Fibroblast of skin of left biceps (primary cell): ENCODE measurements around the gene TTC12.

ENCODE experiments used
- DNase-seq, 2 experiments: peaks; one replicate each; pipeline ENCODE4 v3.0.0-alpha.2; 2013; ENCODE audit warnings: low read depth in 2 of 2

TTC12 gene

DNA sequence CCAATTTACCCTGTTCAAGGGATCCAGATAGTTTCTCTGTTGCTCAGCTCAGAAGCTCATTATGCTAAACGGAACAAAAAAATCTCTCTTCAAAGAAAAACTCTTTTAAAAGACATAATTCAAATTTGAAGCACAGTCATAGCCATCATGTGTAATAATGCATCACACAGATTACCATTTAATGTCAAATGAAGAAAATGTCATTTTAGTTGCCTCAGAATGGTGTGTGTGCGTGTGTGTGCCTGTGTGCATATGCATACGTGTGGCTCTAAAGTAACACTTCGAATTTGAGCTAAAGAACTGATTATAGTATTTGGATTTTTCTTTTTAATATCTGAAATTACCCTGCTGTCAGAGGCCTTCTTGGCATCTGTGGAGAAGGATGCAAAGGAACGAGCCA lies 9.9 kb downstream of the TTC12 start:
- no peak for DNase-seq

DNA sequence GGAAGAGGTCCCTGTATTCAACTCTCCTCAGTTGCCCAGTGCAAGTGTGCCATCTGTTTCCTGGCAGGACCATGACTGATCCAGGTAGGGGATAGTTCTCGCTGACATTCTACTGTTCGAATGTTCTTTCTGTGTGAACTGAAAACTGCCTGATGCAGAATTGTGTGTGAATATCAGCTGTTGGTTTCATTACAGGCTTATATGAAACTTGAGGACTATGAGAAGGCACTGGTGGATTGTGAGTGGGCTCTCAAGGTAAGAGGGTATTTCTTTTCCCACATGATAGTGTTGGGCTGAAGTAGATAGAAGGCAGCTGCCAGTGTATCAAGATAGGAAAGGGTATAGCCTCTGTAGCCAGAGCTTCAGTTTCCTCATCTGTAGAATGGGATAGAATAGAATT lies 15.3 kb downstream of the TTC12 start:
- no peak for DNase-seq

DNA sequence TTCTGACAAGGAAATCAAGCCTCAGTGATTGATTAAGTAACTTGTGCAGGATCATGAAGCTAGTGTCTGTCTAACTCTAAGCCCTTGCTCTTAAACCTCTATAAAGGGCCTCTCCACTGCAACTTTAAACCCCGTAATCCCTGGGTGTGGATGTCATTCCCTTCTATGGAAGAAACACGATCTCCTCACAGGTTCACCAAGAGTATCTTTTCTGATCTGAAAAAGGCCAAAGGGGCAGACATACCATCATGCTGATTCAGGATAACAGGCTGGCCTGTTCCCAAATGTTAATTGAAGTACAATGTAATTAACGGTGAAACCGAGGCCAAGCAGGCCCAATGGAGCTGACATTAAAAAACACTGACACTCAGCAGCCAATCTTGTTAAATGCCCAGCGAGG lies 17.1 kb downstream of the TTC12 start:
- DNase-seq, result no peak

DNA sequence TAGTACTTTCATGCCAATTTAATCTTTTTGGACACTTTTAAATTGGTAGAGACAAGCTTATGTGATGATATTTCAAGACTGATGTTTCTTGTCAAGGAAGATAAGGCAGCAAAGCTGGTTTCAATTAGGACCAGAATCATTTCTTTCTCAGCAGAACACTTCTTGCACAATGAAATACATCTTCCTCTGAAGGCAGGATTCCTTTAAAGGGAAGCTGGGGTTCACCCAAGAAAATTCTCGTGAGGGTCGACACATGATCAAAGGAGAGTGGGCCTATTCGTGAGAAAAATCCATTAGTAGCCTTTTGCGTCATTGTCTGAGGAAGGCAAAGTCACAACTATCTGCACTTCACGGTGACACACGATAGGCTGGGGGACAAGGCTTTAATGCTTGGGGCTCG lies 17.6 kb downstream of the TTC12 start:
- DNase-seq, result peak; percentile 12 to 17

DNA sequence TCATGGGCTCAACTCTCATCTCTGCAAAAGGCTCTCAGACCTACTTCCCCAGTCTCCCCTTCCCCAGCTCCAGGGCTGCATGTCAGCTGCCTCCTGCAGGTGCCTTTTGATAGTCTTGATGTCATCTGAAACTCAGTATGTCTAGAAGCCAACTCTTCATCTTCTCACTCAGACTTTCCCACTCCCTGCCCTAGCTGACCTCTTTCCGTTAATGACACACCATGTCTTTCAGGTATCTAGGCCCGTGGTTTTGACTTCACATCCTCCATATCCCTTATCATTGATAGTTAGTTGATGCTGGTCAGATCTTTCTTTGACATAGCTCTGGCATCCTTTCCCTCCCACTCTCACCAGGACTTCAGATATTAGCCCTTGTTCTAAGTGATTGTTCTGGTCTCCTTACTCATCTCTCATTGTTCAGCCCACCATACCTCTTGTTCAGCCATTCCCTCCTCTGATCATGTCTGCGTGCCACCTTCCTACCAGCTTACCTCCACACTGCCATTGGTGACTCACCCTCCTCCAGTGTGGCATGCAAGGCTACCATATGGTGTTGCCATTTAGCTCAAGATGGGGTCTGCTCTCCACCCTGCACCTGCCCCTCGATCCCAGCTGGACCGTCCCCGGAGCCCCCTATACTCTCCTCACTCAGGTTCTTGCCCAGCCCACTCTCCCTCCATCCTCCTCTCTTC lies 18.4 kb downstream of the TTC12 start:
- DNase-seq, result no peak

DNA sequence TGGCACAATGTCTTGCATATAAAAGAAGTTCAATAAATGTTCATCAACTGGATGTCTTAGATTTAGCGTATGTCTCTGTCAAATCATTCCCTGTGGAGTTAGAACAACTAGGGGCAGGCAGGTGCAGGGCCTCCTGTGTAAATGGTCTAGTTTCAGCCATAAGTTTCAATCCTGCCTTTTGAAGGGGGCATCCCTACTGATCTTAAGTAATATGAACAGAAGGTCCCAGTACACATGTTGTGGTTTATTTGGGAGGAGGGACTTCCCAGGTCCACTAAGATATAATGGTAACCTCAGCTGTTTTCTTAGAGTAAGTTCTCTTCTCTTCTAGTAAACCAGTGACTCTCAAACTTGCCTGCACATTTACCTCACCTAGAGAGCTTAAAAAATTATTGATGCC lies 19.8 kb downstream of the TTC12 start:
- no peak for DNase-seq

DNA sequence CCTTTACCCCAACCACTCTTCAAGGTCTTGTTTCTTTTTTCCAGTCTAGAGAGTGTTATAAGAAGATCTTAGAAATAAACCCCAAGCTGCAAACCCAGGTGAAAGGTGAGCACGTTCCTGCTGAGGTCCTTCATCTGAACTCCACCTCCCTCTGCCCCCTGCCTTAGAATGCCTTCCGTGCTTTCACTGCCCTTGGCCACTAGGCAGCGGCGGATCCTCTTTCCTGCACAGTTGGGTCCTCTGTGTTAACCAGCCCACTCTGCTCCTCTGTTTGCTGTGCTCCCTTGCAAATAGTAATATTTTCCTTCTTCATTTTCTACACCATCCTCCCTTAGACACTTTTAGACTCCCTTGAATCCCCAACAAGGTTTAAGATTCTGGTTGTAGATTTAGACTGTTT lies 24.3 kb downstream of the TTC12 start:
- DNase-seq, result no peak

DNA sequence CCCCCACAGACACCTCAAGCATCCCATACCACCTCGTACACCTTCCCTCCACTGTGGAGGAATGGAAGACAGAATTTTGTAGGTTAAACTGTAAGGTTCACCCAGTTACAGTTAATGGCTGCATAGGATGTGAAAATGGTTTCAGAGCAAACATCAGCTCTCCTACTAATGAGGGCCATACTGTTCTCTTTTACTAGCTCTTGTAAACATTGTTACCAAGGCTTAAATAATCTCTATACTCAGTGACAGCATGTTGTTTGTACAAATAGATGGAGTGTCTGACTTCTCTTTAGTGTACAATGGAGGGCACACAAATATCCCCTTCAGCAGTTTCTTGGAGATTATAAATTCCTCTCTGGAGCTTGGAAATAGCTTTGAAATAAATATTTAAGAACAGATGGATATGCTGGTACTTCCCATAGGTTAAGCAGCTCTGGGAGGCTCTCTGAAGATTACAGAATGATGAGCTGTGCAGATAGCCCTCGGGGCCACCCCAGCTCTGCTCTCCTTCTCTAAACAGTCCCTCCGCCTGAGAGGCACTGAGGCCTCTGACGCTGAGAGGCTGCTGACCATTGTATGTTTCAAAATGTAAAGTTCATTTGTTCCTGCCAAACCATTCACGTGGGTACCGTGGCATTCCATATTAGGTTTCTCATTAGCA lies 25.7 kb downstream of the TTC12 start:
- DNase-seq, result no peak

DNA sequence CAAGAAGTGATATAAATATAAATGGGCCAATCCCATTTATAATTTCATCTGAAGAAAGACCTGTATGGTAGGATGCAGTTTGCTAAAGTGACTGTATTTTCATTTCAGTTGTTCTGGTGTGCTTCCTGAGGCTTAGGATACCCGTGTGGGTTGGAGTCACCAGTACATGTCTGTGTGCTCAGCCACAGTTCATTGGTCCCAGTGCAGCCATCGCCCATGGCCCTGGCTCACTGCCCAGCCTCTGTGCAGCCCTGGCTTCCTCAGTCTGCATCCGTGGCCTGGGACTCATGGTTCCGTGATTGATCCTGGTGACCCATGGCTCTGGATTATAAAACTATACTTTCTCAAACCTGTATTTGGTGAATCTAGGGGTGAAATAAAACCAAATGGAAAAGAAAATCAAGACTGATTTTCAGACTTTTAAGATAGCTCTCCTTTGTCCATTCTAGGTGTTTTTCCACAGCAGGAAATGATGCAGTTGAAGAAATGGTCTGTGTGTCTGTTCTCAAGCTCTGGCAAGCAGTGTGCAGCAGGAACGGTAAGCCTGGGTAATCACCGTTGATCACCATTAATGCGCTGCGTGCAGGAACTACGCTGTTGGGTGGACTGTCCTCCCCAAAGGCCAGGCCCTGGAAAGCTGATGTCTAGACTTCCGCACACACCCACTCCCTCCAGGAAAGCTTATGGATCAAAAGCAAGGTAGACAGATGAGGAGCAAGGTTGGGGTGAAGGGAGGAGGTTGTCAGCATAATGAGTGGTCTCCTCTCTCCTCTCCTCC lies 27.2 kb downstream of the TTC12 start:
- no peak for DNase-seq

DNA sequence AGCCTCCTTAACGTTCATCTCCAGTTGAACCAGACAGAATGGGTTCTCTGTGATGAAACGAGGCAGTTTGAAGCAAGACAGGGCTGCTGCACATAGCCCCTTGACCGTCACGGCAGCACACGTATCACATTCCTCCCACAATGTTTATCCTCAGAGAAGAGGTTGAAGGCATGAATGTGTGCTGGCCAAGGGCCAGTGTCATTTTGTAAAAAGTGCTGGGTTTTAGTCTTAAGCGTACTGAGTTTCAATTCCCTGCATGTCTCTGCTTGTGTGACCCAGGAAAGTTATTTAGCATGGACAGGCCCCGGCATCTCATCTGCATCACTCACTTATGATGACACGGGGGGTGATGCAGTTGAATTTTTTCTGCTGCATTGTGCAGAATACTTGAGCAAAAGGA lies 31.6 kb downstream of the TTC12 start:
- no peak for DNase-seq

DNA sequence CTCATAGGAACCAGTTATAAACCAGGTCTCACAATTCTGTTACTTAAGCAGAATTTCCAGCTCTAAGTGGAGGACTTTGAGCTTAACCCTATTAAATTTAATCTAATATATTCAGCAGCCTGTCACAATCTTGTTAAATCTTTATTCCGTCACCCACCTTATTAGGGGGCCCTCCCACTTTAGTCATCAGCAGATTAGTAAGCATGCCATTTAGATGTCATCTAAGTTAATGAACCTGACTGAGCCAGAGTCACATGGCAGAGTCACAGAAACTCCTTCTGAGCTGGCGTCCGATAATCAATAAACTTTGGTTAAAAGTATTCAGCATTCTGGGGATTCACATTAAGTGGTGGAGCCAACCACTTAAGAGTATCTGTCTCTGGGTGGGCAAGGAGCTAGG lies 35.1 kb downstream of the TTC12 start:
- DNase-seq, result no peak

DNA sequence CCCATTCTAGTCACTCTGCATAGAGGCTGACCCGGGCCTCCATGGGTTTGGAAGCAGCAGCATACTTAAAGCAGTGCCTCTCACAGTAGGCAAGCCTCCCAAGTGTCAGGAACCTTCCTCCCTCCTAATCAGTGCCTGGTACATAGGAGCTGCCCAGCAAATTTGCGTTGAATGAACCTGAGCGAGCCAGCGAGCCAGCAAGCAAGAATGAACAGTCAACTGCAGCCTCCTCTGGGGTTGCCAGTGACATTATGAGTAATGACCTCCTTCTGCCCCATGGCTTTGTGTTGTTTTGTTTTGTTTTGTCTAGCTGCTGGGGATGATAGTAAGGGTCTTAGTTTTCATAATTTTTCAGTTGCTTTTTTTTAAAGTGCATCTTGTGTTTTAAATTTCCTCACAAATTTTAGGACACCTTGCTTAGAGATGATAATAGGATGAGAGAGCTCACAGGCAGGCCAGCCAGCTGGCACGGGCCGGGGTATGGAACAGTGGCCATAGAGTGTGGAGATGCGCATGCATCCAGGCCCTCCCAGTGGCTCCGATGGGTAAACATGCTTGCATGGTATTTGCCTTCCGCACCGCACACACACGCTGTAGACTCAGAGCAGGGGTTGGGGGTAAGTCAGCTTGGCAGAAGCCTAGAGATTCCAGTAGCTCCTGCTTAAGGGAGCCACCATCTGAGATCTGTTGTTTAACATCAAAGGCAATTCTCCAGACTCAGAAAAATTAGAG lies 36.1 kb downstream of the TTC12 start:
- DNase-seq, result no peak

DNA sequence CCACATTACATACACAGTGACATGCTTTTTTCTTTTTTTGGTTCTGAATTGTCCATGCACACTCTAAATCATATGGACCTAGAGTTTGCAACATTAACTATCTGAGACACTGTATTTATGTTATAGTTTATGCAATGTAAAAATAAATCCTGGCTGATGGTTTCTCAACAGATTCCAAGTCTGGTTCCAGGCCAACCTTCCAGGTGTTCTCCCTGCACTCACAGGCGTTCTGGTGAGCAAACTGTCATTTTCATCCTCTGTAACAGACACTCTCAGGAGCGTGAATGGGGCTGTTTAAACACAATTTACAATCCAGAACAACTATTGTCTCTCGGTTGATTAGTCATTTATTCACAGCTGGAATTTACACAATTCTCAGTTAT lies 36.7 kb downstream of the TTC12 start:
- no peak for DNase-seq

DNA sequence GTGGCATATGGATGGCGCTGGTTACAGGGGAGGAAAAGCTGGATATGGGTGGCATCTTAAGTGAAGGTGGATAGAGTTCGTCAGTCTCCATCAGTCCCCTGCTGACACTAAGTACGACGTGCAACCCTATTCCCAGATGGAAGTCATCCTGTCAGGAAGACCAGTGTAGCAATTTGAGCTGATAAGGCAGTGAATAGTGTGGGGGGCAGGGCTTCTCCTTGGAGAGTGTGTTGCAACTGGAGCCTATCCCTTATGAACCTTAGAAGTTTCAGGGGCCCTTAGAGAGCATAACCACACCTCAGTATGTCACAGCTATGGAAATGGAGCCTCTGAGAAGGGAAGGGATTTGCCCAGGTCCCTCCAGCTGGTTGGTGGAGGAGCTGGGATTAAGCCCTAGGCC lies 37.1 kb downstream of the TTC12 start:
- no peak for DNase-seq

DNA sequence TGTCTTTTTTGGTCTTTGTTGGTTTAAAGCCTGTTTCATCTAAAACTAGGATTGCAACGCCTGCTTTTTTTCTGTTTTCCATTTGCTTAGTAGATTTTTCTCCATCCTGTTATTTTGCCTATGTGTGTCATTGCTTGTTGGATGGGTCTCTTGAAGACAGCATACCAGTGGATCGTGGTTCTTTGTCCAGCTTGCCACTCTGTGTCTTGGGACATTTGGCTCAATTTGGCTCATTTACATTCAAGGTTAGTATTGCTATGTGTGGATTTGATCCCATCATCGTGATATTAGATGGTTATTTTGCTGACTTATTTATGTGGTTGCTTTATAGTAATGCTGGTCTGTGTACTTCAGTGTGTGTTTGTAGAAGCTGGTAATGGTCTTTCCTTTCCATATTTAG lies 41.8 kb downstream of the TTC12 start:
- DNase-seq, result no peak

DNA sequence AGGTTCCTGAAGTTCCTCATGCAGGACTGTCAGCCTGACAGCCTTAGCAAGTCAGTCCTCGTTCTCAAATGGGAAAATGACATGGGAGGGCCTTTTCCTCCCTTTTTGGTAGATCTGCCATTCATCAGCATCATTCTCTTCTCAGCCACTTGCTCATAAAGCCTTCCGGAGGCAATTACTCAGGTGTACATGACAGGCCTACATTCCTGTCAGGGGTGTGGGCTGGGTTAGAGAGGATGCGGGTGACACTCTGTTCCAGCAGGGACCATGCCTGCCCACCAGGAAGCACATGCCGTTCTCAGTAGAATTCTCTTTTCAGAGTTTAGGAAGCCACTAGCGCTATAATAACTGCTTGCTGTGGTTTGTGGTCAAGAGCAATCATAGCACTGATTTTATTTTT lies 49.0 kb downstream of the TTC12 start:
- no peak for DNase-seq

DNA sequence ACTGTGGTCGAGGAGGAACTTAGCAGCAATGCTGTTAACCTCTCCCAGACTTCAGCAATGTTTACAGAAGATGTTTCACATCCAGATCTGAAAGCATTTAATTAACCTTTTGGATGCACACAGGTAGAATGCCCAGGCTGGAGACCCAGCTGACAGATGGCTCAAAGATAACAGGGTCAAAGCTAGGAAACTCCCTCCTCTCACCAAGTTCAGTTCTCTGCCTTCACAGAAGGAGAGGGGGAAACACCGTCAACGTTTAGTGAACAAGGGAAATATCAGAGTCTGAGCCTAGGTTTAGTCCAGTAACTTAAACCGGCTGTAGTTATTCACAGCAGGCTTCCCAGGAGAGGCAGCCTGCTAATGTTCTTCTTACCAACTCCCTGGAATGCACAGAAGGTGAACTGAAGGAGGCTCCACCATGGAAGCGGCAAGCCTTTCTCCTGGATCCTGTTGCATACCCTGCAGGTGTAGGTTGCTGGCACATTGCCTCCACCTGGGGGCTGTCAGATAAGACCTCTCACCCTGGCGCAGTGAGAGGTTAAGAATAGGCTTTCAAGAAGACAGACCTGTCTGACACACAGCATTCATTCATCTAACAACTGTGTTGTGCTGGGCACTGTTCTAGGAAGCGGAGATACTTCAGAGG lies 49.7 kb downstream of the TTC12 start:
- no peak for DNase-seq

DNA sequence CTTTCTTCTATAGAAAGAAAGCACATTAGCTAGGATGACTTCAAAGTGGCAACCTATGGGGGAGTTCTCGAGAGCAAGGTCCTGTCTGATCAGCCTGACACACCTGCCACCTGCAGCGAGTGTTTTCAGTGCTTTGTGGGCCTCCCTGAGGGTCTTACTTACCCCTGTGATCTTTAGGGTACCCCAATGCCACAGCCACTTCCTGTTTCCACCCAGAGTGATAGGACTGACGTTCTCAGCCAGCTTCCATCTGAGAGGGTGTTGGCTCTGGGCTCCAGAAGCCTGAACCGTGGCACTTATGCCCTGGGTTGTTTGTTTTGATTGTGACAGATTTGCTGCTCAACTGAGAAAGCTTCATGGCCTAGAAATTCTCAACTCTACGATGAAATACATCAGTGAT lies 51.5 kb downstream of the TTC12 start:
- DNase-seq, result no peak

DNA sequence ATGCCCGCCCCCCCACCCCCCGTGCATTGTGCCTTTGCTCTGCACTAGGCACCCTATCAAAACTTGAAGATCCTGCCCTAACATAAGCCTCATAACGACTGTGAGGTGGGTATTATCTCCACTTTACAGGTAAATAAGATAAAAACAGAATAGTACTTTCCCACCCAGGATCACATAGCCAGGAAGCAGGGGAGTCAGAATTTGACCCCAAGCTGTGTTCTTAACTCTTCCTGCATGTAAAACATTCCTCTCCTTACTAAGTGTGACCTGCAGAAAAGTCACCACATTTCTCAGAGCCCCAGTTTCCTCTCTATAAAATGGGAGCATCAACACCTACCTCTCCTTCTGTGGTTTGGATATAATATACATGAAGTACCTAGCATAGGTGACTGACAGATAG lies 55.0 kb downstream of the TTC12 start:
- DNase-seq, result no peak

DNA sequence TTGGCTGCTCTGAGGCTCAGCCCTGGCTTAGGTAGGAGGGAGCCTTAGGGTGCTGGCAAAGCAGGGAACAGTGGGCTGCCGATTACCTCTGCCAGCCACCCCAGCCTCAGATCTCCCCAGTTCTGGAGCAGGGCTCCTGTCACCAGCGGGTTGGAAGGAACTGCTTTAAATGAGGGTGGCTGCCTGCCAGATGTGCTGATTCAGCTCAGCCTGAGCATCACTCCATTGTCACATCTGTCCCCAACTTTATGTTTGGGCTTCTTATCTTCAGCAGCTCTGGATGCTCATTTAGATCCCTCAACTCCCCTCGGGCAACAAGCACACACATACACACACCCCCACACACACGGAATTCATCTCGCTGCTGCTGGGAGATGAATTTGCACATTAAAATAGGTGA lies 56.3 kb downstream of the TTC12 start:
- DNase-seq, result no peak

DNA sequence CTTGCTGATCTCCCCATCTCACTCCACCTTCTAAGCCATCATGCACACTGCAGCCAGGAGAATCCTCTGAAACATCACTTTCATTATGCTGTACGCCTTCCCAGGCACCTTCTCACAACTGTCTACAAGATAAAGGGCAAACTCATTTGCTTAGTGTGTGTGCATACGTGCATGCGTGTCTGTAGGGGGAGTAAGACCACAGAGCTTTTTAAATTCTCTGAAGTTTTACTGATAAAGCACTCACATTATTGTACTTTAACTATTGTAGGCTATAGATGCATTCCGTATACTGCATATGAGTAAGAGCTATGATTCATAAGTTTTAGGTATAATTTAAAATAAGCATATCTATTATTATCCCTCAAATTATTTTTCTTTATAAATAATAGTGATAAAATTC lies 57.9 kb downstream of the TTC12 start:
- DNase-seq, result no peak

DNA sequence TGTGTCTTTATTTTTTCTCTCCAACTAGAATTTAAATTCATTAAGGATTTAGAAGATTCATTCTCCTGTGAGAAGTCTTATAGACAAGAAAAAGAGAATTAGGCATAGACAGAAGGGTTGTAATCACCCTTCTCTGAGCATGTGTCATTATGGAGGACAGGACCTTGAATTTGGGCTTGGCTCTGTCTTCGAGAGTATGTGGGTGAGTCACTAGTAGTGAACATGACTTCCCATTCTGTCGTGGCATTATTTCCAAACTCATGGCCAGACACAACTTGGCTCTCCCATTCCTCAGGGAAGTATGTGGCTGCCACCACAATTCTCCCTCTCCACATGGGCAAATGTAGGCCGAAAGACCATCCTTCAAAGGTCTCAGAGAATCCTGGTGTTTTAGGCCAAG lies 58.9 kb downstream of the TTC12 start:
- DNase-seq, result peak in 1 of 2 experiments; percentile 3
